NCI-H1930 (cell line): ENCODE results near the gene EEFSEC.

Source experiments
- DNase-seq, 2 experiments: peaks; one replicate each; lab custom pipeline; 2025; lab: John Stamatoyannopoulos, UW

EEFSEC gene

GRCh38 chr3:128369121-128369703, 215.9 kb downstream of the EEFSEC start:
- DNase-seq: no peak

GRCh38 chr3:128369881-128370642, 216.8 kb downstream of the EEFSEC start:
- no peak for DNase-seq

- DNase-seq: no peak
Observed at GRCh38 chr3:128372281-128372680, 219.0 kb downstream of the EEFSEC start.

DNA sequence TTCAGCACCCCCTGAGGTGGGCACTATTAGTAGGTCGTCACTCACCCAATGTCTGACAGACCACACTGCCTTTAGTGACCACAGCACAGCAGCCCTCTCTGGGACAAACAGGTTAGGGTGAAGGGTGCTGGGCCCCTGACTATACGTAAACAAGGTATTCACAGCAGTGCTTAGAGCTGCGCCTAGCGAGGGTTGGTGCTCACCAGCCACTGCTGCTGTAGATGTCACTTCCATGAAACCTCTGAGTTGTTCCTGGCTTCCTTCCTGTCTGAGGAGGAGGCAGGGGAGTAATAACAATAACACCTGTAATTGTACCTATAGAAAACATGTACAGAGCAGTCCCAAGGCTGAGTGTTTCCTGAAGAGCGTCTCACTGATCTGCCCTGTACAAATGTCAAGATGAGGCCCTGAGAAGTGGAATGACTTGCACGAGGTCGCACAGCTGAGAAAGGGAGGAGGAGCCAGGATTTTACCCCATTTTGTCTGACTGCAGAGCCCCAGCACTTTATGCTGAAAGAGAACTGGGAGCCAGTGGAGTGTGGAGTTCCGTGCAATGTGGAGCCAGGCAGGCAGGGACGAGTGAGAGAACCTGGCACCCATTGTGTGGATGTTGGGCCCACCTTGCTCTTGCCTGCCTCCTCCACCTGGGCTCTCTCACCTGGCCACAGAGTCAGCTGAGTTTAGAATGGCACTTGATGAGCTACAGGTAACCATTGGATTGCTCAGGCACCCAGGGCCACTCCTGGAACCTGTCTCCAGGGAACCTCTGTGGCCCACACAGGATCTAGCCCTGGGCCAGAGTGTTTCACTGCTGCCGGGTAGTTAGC, 219.6 kb downstream of the EEFSEC start:
- no peak for DNase-seq

DNA sequence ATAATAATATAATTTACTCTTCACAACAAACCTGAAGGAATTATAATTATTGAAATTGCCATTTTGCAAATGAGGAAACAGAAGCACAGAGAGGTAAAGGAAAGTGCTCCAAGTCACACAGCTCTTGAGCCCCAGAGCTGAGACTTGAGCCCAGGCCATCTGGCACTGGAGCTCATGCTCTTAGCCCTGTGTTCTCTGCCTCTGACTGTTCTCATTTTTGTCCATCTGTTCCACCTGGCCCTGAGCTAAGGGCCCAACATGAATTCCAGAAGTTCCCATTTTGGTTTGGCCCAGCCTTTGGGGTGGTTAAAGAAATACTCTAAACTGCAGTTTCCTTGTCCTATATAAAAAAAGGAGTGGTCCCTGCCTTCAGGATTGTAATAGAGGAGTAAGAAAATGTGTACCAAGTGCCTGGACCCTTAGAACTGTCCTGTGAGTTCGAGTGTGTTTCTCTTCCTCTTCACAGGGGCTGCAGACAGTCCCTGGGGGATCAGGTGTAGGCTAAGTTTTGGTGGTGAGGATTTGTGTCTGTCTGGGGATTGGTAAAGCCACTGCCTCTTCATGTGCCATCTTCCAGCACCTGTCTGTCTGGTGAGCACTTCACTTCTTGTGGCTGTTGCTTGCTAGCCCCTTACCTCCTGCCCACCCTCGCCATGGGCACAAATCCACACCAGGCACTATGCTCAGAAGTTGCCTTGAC, 221.6 kb downstream of the EEFSEC start:
- no peak for DNase-seq

DNA sequence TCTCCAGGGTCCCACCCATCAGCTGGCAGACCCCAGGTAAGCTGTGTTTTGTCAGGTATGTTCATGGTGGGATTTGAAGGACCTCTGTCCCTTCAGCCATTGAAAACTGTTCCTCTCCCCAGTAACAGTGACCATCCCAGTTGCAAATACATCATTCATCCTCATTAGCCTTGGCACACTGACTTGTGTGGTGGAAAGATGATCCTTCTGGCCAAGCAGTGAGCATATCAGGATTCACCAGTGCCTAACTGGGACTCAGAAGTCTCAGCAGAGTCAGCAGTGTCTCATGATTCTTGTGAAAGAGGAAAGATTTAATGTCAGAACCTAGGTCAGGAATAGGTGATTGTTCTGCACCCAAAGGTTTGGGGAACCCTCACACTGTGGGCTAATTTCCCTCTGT, 223.2 kb downstream of the EEFSEC start:
- DNase-seq: no peak

- DNase-seq: no peak
Observed at GRCh38 chr3:128378631-128379347, 225.5 kb downstream of the EEFSEC start.

GRCh38 chr3:128379367-128380160, 226.3 kb downstream of the EEFSEC start:
- no peak for DNase-seq

- DNase-seq: no peak
Observed at GRCh38 chr3:128380295-128380694, 227.0 kb downstream of the EEFSEC start.

DNA sequence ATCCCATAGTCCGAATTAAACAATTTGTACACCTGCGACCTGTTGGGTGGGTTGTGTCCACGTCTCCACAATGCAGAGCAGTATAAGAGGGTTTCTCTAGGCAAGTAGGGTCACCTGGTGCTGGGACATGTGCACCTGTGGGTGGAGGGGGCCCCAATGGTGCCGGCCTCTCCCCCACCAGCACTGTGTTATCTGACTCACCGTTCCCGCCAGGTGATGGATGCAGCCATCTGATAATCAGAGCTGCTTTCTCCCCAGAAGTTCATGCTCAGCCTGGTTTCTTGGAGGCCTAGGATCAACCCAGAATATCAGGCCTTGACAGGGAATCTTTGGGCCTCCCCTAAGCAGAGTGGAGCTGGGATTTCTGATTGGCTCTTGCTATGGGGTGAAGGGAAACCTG, 227.4 kb downstream of the EEFSEC start:
- DNase-seq: no peak

DNA sequence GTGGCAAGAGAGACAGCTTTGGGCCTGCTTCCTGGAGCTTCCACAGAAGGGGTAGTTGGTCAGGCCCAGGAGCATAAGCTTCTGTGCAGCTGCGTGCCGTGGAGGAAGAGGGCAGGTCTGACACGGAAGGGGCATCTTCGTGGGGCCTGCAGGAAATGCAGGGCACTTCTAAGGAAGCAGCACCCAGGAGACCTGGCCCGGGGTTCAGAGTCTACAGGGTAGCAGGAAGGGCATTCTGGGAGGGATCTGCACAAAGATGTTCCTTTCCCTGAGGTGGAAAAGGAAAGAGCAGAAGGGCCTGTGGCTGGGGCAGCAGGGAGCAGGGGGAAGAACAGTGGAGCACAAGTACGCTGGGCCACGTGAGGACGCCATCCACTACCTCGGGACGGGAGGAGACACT, 228.3 kb downstream of the EEFSEC start:
- no peak for DNase-seq

GRCh38 chr3:128382221-128382807, 229.0 kb downstream of the EEFSEC start:
- no peak for DNase-seq

GRCh38 chr3:128383316-128384235, 230.3 kb downstream of the EEFSEC start:
- no peak for DNase-seq

GRCh38 chr3:128385080-128385832, 232.0 kb downstream of the EEFSEC start:
- DNase-seq: no peak

DNA sequence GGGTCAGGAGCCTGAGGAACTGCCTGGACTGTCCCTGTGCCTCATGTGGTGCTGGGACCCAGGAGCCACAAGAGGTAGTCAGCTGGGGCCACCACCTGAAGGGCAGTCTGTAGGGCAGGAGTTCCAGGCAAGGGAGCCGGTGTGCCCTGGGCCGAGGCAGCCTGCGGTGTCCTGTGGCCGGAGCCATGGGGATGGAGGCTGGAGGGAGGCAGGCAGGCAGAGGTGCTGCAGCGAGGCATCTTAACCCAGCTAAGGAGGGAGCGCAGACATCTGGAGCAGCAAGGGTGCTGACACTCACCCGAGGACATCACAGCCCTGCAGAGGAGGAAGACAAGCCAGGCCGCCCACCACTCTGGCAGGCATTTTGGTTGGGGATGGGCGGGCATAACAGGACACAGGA, 235.7 kb downstream of the EEFSEC start:
- DNase-seq: no peak

GRCh38 chr3:128390867-128391266, 237.6 kb downstream of the EEFSEC start:
- no peak for DNase-seq

DNA sequence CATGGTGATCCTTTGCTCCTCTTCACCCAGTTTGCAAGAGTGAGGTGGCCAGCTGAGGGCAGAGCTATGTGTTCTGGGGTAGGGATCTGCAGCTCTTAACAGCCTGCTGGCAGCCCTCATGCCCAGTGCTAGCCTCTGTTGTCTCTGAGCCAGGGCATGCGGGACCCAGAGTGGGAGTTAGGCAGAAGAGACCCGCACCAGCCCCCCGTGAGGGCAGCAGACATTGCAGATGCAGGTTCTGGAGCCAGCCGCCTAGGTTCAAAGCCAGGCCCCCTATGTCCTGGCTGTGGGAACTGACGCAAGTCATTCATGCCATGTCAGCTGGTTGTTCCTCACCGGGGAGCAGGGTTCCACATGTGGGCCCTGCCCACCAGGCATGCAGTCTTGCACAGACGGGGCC, 238.7 kb downstream of the EEFSEC start:
- no peak for DNase-seq

GRCh38 chr3:128392818-128393544, 239.7 kb downstream of the EEFSEC start:
- DNase-seq: no peak
